HG02759 (cell line): Measurements from ENCODE around the gene SMPD2.
"Not testable (repeated sequence)": the region's sequence is repeated elsewhere in the genome, so short reads cannot be mapped to it uniquely, and the experiment has no call there.

Experiments used
- ATAC-seq: cut with Tn5 transposase; IDR thresholded peaks from one replicate; pipeline ENCODE4 v1.9.1; 2021; ENCODE audit warnings: mild to moderate bottlenecking, moderate library complexity; ENCODE audit not compliant: unreplicated experiment

SMPD2 gene

GRCh38 chr6:109458774-109459531 is 18.4 kb downstream of the SMPD2 start:
- peak; percentile 21 for ATAC-seq

DNA sequence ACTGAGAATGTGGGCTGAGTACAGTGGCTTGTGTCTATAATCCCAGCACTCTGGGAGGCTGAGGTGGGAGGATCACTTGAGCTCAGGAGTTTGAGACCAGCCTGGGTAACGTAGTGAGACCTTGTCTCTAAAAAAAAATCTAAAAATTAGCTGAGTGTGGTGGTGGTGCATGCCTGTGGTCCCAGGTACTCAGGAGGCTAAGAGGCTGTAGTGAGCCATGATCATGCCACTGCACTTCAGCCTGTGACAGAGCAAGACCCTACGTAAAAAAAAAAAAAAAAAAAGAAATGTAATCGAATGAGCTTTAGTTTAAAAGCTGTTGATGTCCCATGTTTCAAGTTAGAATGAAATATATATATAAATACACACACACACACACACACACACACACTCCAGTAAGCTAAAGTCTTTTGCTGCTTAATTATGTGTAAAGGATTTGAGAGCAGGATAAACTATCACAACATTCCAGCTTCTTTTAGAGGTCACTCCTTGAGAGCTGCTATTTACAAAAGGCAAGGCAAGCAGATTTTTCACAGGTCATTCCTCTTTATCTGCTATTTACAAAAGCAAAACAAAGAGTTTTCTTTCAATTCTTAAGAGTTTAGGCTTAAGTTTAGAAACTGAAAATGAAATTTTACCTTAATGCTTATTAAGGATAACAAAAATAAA is 19.8 kb downstream of the SMPD2 start:
- no peak for ATAC-seq

DNA sequence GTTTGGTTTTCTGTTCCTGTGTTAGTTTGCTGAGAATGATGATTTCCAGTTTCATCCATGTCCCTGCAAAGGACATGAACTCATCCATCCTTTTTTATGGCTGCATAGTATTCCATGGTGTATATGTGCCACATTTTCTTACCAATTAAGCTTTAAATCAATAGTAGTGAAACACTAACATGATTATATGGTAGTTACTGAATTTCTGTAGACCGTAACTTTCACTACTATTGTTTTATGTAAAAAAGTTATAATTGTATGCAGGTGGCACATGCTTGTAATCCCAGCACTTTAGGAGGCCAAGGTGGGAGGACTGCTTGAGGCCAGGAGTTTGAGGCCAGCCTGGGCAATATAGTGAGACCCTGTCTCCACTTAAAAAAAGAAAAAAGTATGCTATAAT is 20.7 kb downstream of the SMPD2 start:
- not testable (repeated sequence) for ATAC-seq

- ATAC-seq: no peak
Observed at GRCh38 chr6:109461733-109462526, 21.4 kb downstream of the SMPD2 start.

DNA sequence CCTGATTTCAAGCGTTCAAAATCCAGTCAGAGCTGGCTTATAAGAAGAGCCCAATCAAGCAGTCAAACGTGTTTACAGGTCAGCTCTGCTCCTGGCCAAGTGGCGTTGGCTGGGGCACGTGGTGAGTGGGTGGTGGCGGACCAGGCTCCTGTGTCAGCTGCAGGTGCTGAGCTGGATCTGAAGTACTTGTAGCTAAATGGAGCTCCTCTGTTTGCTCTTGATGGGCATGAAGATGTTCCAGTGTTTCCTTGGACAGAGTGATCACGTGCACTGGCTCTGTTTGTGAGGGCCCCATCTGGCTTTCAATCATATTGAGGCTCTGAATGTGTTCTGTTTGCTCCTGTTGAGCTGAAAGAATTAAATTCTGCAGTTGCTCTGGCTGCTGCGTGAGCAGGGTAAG is 25.2 kb downstream of the SMPD2 start:
- ATAC-seq: no peak

GRCh38 chr6:109466212-109466923 is 25.8 kb downstream of the SMPD2 start:
- ATAC-seq: no peak

- no peak for ATAC-seq
Observed at GRCh38 chr6:109467696-109468095, 27.2 kb downstream of the SMPD2 start.

DNA sequence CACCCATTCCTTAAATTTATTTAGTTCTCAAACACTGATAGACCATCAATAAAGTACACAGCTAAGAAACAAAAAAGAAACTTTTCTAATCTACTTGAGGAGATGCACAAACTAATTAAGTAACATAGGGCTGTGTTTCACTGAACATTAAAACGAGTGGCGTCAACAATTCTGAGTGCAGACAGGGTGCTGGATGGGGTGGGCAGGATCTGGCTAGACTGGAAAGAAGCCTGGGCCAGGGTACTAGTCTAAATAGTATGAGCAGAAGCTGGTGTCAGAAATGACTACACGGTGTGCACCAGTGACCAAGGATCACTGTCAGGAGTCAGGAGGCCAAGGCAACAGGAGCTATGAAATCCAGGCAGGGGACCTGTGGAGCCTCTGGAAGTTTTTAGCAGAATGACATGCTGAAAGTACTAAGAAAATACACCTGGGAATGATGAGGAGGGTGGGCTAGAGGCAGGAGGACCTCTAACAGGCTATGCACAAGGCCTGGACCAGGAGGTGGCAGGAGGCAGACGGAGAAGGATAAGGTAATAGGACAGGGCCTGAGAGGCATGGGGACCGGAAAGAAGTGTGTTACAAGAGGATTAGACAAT is 29.2 kb downstream of the SMPD2 start:
- ATAC-seq: no peak

DNA sequence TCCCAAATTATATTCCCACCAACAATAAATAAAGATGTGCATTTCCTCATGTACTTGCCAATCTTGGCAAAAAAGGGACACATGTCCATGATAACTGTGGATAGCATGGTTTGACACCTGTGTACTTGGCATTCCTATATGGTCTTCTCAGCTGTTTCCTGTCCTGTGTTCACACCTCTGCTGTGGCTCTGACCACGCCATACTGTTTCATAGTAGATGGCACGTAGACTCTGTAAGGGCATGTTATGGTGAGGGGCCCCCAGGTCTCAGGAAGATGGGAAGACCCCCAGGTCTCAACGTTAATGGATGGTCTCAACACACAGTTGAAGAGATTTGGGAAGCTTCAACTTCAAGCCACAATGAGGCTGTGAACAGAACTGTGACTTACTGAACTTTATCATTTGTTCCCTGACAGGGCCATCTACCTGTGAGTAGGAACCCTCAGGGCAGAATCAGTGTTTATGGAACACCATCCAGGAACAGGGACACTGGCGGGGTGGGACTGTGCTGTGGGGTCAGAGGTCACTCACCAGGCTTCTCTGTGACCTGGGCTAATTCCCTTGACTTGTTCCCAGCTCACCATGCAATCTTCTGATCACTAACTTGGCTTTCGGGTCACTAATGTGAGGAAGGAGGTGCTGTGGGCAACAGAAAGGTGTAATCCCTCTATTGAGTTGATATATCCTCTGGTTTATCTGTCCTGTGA is 30.7 kb downstream of the SMPD2 start:
- no peak for ATAC-seq

DNA sequence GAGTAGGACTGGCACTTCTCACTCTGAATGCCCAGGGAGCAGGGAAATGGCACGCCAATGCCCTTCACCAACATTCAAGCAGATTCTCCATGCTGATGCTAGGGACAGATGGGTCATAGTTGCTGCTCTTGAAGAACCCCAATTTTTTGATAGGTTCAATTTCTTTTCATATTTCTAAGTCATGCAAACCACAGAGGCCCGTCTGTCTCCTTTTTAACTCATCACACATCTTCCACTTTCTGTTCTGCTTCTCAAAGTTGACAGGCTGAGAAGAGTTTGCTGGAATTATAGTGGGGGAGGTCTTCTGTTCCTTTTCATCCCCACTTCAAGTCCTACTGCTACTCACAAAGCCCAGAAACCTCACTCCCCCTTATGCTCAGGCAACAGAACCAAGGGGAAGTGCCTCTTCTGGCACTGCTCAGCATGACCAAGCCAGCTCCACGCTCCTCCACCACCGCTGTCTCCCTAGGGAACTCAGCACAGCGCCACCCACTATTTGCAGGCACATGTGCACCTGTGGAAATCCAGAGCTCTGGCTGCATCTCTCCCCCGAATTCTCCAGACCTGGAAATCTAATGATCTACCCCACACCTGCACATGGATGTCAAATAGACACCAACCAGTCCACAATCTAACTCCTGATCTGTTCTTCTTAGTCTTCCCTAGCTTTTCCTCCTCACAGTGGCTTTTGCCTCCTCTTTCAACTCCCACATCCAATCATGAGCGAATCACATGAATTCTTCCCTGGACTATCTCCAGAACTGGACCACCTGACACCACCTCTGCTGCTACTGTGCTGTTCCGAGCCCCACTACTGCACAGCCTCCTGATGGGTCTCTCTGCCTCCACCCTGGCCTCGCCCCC is 31.8 kb downstream of the SMPD2 start:
- ATAC-seq: peak; percentile 79

- ATAC-seq: no peak
Observed at GRCh38 chr6:109473120-109473519, 32.6 kb downstream of the SMPD2 start.

DNA sequence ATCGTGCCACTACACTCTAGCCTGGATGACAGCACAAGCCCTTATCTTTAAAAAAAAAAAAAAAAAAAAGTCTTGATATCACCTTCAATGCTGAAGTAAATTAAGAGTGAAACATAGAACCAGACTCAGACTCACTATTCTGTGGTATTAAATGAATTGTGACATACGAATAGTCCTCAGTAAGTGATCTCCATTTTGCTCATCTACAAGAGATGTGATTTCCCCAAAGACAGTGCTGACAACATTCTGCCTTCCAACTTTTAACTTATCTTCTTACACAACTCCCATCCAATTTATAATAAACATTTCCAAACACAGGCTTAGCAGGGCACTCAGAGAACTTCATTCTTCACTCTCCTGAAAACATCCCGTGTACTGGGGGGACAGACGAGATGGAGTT is 34.5 kb downstream of the SMPD2 start:
- no peak for ATAC-seq

DNA sequence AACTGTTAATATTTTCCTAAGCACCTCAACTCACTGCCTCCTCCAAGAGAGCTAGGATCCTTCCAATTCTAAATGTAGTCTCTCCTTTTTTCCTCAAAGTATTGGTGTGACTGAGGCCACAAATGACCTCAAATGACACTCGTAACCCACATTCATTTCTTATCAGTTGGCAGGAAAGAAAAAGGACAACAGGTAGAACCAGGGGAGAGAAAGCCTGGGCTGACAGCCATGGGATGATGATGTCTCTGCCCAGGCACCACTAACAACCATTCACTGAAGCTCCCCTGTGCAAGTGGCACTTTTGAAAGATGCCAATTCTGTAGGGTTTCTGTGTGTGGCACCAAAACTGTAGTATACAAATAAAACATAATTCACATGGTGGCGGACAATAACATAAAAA is 35.1 kb downstream of the SMPD2 start:
- ATAC-seq: no peak

- no peak for ATAC-seq
Observed at GRCh38 chr6:109477184-109477583, 36.7 kb downstream of the SMPD2 start.

DNA sequence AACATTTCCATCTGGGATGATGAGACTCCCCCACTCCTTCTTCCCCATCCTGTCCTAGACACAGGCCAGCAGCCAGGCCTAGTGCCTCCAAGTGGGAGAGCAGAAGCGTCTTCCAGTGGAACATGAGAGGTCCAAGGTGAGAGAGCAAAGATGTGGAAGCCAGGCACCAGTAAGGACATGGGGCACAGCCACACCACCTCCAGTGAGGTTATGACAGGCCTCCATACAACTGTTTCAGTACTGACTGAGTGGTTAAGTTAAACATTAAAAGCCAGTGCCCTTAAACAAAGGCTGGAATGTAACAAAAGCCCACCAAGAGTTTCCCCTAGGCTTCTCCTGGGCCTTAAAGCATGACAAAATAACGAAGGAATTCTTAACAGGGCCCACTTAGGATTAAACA is 37.2 kb downstream of the SMPD2 start:
- peak; percentile 58 for ATAC-seq

DNA sequence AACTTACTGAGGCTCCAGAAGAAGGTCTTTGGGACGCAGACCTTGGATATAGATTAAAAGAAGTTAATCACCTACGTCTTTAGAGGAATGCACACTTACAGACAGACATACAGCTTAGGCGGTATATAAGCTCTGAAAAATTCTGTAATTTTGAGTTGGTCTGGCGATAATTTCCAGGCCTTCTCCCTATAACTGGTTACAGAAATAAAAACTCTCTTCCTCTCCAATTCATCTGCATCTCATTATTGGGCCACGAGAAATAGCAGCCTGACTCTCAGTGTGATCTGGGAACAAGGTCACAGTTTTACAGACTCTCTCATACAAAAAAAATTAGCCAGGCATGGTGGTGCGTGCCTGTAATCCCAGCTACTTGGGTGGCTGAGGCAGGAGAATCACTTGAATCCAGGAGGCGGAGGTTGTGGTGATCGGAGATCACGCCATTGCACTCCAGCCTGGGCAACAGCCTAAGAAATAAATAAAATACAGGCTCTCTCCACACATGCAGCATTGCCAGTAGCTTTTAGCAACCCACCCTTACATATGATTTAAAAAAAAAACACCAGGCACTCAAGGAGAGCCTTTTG is 37.8 kb downstream of the SMPD2 start:
- ATAC-seq: no peak

DNA sequence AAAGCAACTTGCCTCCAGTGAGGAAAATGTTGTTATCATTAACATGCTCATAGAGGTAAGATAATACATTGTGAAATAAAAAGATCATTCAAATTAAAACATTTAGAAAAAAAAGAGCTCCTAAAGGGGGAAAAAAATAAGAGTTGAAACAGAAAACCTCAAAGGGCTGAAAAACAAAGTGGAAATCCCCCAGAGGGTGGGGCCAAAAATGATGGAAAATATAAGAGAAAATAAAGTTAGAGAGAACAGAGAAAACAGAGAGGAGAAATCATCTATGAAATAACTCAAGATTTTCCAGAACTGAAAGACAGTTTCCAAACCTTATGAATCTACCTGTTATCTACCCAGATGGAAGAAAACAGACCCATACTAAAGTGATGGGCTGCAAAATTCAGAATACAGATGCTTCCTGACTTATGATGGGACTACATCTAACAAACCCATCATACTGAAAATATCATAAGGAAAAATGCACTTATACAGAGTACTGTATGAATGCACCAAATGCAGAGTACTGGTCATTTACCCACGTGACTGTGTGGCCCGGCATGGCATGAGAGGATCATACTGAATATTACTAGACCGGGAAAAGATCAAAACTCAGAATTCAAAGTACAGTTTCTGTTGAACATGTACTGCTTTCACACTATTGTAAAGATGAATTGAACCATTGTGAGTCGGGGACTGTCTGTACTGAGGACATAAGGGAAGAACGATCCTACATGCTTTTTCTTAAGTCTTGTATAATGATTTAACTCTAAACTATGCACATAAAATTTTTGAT is 38.5 kb downstream of the SMPD2 start:
- ATAC-seq: no peak

DNA sequence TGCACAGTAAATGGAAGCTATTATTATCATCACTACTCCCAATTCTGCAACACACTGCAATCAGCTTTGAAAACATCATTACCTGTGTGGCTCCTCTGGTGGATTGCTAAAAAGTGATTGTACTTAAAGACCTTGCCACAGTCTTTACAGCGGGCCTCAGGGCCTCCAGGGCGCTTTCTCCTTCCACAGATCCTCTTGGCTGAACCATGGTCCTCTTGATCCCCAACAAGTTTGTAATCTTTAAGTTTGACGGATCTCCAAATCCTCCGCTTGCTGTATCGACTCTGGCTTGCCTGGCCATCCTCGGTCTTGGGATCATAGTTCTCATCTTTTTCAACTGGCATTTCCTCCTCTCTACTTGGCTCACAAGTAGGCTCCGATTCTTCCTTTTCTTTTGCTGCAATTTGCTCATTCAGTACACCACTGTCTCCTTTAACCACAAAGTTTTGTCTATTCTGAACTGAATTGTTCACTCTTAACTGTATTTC is 40.5 kb downstream of the SMPD2 start:
- no peak for ATAC-seq
